ENCODE data around the gene SPTBN4. TPM values are rescaled to one million over a fixed set of nuclear protein-coding genes. Genes with fewer than 3 reads are reported as not detected.

Gene SPTBN4
- total and polyA plus RNA-seq, 2 of the 4 experiments (the other 2 are of a cell fraction) = 0.72 to 0.91 TPM

DNA sequence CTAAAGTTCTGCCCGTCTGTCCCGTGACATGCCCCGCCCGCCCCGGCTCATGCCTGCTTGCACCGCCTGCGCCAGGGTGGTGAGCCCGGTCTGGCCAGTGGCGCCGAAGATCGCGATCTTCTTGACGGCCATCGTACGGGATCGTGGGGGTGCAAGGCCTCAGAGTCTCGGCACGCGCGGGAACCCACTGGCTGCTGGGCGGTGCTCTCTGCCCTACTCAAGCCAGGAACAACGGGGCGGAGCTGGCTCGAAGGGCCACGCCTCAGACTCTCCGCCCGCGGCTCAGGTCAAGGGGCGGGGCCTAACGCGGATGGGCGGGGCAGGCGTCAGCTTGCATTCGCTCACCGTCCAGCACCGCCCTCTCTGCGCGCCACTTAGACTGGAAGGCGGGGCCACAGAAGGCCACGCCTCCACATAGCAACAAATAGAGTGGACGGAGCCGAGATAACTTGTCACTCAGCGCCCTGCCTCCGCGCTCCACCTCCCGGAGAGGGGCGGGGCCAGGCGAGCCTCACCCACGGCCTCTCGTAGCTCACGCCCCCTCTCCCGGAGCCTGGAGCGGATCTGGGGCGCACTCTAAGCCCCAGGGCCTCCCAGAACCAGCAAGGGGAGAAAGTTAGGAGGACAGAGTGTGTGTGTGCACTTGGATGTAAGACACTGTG is 1.1 kb upstream of the SPTBN4 start, which contains the start of gene BLVRB:
TSS of gene BLVRB (minus strand) at position 189 of the 662 bp plus-strand sequence. CDS start at position 132, 57 bp downstream.
- ChIA-PET POLR2A (ENCODE audit: unreplicated experiment) (interaction anchor here (0.5 to 1.9 kb wide), 2 partner anchors 22 to 50 kb away, joined by 4 to 18 read pairs; no protein-coding TSS in a partner anchor), CTCF (interaction anchor here (1.1 to 2.8 kb wide), 4 partner anchors 41 to 55 kb away, joined by 3 to 10 read pairs (median 6); no protein-coding TSS in a partner anchor)
- Histone ChIP-seq H3K27me3 (ENCODE audit: control insufficient read depth, insufficient read depth, low read length) (peaks cover 11% of the 10 kb centered on the region; the same call in 1 of the 2 replicates), H3K18ac (ENCODE audit: low read depth, low read length) (peak within 1 kb of the TSS; percentile 27), H3K9me3 (ENCODE audit: control insufficient read depth, insufficient read depth, low read length) (no peaks in the 10 kb centered on the region), H2BK120ac (ENCODE audit: low read depth, low read length) (peak within 1 kb of the TSS; percentile 36), H3K56ac (ENCODE audit: extremely low read depth, insufficient read depth, low read length) (peak within 1 kb of the TSS; percentile 12; the same call in 1 of the 2 replicates), H4K91ac (ENCODE audit: insufficient read depth, low read depth, low read length) (peak within 1 kb of the TSS; percentile 72), H2BK15ac (ENCODE audit: low read depth, low read length) (no peak within 1 kb of the TSS; the same call in 2 of the 3 replicates), H3K4me2 (ENCODE audit: low read depth, low read length) (peak within 1 kb of the TSS; percentile 92), H3K4me1 (ENCODE audit: control insufficient read depth, insufficient read depth, low read length) (peaks cover 16% of the 10 kb centered on the region), H4K8ac (ENCODE audit: low read depth in 2 of 2, low read length in 2 of 2) (peak within 1 kb of the TSS; percentile 9 to 85; a peak in 3 of 4 replicates), H3K27ac (ENCODE audit: insufficient read depth, low read length) (peak within 1 kb of the TSS; percentile 57), H4K5ac (ENCODE audit: low read depth, low read length) (peak within 1 kb of the TSS; percentile 37), H4K20me1 (ENCODE audit: insufficient read depth, low read length) (peaks cover 9% of the 10 kb centered on the region; the same call in 1 of the 2 replicates), H3K36me3 (ENCODE audit: control insufficient read depth, insufficient read depth, low read length) (no peaks in the 10 kb centered on the region), H2AFZ (replicated peaks; ENCODE audit: low read length, poor library complexity) (peak within 1 kb of the TSS; percentile 99), H2BK20ac (ENCODE audit: low read depth, low read length) (0 out of 2 replicates have a peak within 1 kb of the TSS, but pooled peaks have one; percentile 36), H3K4me3 (ENCODE audit: insufficient read depth, low read depth, low read length) (peak within 1 kb of the TSS; percentile 68), H2AK9ac (replicated peaks; ENCODE audit: low read depth, low read length, poor library complexity) (peak within 1 kb of the TSS; percentile 93), H3K23ac (ENCODE audit: low read depth, low read length) (peak within 1 kb of the TSS; percentile 14), H2AK5ac (ENCODE audit: low read depth, low read length) (peak within 1 kb of the TSS; percentile 72), H3K9me1 (ENCODE audit: insufficient read depth, low read length) (peaks cover 11% of the 10 kb centered on the region), H3K14ac (replicated peaks; ENCODE audit: low read depth, low read length) (peak within 1 kb of the TSS; percentile 64), H3K4ac (ENCODE audit: low read depth, low read length) (peak within 1 kb of the TSS; percentile 76), H2BK5ac (ENCODE audit: low read depth, low read length, poor library complexity, severe bottlenecking) (peak within 1 kb of the TSS; percentile 76), H3K79me1 (ENCODE audit: low read depth in 1 of 2, low read length in 2 of 2) (peaks cover 0 to 26% of the 10 kb centered on the region in 2 experiments; a peak in 2 of 4 replicates), H3K9ac (ENCODE audit: low read depth, low read length) (peak within 1 kb of the TSS; percentile 56)
- ATAC-seq (ENCODE audit: low read depth) = peak; percentile 95
- in situ Hi-C loops (cut with MboI; ENCODE audit: low sequenced_read_pairs) = no loop called here
- dilution Hi-C loops (cut with HindIII; ENCODE audit: low sequenced_read_pairs, unreplicated experiment) = no loop called here
- peak; percentile 99 for DNase-seq
- intact Hi-C loops (cut with micrococcal nuclease) = loop anchor here (1.0 to 10.0 kb wide), 2 partner anchors 59 to 137 kb away; no protein-coding TSS in a partner anchor
- no TSS peak for BruUV-seq (replicated peaks)
- 2% methylated on average over 34 of the region's 54 CpGs; no CpG with 5 or more reads in 1 of the 2 experiments for WGBS, 2 experiments (ENCODE audit: extremely low coverage in 2 of 2, insufficient read length in 1 of 2)
- TF ChIP-seq MAZ (IDR thresholded peaks at IDR 0.05; ENCODE audit: borderline replicate concordance, low read depth, low read length) (peak; percentile 60; the same call in 1 of the 2 replicates), RFX5 (IDR thresholded peaks at IDR 0.05; ENCODE audit: low read depth, low read length) (no peak), BHLHE40 (IDR thresholded peaks at IDR 0.05; ENCODE audit: low read depth, low read length) (peak; percentile 98), NFE2L2 (IDR thresholded peaks at IDR 0.05; ENCODE audit: low read depth, low read length) (no peak), MXI1 (IDR thresholded peaks at IDR 0.05; ENCODE audit: borderline replicate concordance, low read depth, low read length) (peak; percentile 59; the same call in 1 of the 2 replicates)
